Kidney epithelial cell (primary cell): Measurements from ENCODE around the gene MIEF1. TPM values are rescaled to one million over a fixed set of nuclear protein-coding genes. Genes with fewer than 3 reads are reported as not detected.

Source experiments
- DNase-seq: peaks from one replicate; pipeline ENCODE4 v3.0.0-alpha.2; 2010; ENCODE audit warnings: low read depth
- H3K27me3 ChIP-seq: 2 replicates; pipeline ENCODE4 v1.6.0; 2011; ENCODE audit warnings: low read length; ENCODE audit not compliant: control insufficient read depth, insufficient read depth
- H3K36me3 ChIP-seq: 2 replicates; pipeline ENCODE4 v1.5.1; 2011; ENCODE audit warnings: low read length; ENCODE audit not compliant: control insufficient read depth, insufficient read depth
- H3K4me3 ChIP-seq: 2 replicates; pipeline ENCODE4 v1.5.1; 2011; ENCODE audit warnings: low read depth, mild to moderate bottlenecking, control low read depth, low read length
- total RNA-seq: library from RNA; depleted of rRNA; stranded (reverse); fragments of >200 nt; gene quantifications from 2 replicates; pipeline ENCODE4 v1.2.3, GENCODE V29; 2015
- TF ChIP-seq, protein P1 (sequence below): IDR thresholded peaks from 2 replicates; pipeline ENCODE4 v1.5.1; 2011; ENCODE audit warnings: mild to moderate bottlenecking, moderate library complexity, low read length, control low read depth, inconsistent platforms; ENCODE audit not compliant: insufficient read depth, poor library complexity, severe bottlenecking

MIEF1 gene
- total RNA-seq, 1 donor from 2014 or later = 54.6 TPM

- H3K27me3 ChIP-seq = no peaks in the 10 kb centered on the region
- DNase-seq = no peak
- no peak overlapping the region for H3K4me3 ChIP-seq
- TF ChIP-seq, protein P1, sequence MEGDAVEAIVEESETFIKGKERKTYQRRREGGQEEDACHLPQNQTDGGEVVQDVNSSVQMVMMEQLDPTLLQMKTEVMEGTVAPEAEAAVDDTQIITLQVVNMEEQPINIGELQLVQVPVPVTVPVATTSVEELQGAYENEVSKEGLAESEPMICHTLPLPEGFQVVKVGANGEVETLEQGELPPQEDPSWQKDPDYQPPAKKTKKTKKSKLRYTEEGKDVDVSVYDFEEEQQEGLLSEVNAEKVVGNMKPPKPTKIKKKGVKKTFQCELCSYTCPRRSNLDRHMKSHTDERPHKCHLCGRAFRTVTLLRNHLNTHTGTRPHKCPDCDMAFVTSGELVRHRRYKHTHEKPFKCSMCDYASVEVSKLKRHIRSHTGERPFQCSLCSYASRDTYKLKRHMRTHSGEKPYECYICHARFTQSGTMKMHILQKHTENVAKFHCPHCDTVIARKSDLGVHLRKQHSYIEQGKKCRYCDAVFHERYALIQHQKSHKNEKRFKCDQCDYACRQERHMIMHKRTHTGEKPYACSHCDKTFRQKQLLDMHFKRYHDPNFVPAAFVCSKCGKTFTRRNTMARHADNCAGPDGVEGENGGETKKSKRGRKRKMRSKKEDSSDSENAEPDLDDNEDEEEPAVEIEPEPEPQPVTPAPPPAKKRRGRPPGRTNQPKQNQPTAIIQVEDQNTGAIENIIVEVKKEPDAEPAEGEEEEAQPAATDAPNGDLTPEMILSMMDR = no peak
- no peaks in the 10 kb centered on the region for H3K36me3 ChIP-seq
Observed at GRCh38 chr22:39478441-39478850, 23.6 kb upstream of the MIEF1 start.

- no peaks in the 10 kb centered on the region for H3K36me3 ChIP-seq
- no peak overlapping the region for H3K4me3 ChIP-seq
- DNase-seq = no peak
- H3K27me3 ChIP-seq = peaks cover 2% of the 10 kb centered on the region
- TF ChIP-seq, protein P1 = no peak
Observed at GRCh38 chr22:39479254-39479653, 22.8 kb upstream of the MIEF1 start.

- no peak overlapping the region for H3K4me3 ChIP-seq
- DNase-seq = no peak
- no peaks in the 10 kb centered on the region for H3K36me3 ChIP-seq
- TF ChIP-seq, protein P1 = no peak
- peaks cover 2% of the 10 kb centered on the region for H3K27me3 ChIP-seq
Observed at GRCh38 chr22:39480557-39480956, 21.5 kb upstream of the MIEF1 start.

DNA sequence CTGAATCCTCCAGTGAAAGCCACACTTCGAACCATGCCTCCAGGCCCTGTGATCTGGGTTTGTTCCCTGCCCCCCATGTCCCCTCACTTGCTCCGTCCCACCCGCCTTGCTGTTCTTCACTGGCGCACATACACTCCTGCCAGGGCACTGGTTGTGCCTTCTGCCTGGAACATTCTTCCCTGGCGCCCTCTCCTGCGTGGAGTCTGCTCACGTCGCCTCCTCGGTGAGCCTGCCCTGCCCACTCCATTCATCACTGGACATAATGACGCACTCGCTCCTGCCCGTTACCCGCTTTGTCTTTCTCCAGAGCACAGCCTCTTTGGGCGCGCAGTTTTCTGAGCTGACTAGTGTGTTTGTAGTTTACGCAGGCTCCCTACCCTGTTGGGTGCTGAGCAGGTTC is 21.0 kb upstream of the MIEF1 start:
- TF ChIP-seq, protein P1 = no peak
- H3K36me3 ChIP-seq = no peaks in the 10 kb centered on the region
- H3K27me3 ChIP-seq = peaks cover 2% of the 10 kb centered on the region
- no peak for DNase-seq
- no peak overlapping the region for H3K4me3 ChIP-seq

DNA sequence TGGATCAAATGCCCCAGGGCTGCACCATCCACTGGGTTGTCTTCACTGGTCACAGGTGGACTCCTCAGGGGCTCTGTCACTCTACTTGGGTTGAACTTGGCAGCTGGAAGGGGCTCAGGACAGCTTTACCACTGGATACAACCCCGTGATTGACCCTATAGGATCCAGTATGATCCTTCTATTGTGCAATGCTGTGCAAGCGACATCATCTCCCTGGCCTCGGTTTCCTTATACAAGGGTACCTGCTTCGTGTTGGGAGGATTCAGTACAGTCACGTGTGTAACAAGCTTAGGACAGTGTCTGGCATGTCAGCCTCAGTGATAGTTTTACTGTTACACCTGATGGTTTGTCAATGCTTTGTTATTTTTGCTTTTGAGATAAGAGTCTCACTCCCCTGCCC is 20.5 kb upstream of the MIEF1 start:
- H3K36me3 ChIP-seq = no peaks in the 10 kb centered on the region
- H3K27me3 ChIP-seq = peaks cover 2% of the 10 kb centered on the region
- TF ChIP-seq, protein P1 = no peak
- no peak overlapping the region for H3K4me3 ChIP-seq
- no peak for DNase-seq

DNA sequence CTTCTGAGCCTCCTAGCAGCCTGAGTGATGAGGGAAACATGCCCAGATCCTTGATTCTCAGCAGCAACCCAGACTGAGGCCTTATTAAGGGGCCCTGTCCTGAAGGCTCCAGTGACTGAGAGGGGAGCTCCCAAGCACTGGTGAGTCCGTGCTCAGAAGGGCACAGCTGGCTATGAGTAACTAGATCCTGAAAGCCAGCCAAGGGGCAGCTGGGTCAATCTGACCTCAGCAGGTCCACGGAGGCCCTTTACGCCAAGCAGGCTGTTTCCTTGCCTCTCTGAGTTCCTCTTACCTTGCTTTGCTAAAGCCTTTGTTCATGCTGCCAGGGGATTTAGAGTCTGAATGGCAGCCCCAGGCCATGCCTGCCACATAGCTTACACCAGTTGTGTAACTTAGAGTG is 19.3 kb upstream of the MIEF1 start:
- Histone ChIP-seq H3K4me3 (no peak overlapping the region), H3K36me3 (no peaks in the 10 kb centered on the region), H3K27me3 (peaks cover 2% of the 10 kb centered on the region)
- TF ChIP-seq, protein P1 = no peak
- DNase-seq = no peak
